Measurements from ENCODE around the gene HYPK.
A peak's percentile ranks its signal among the peaks of the same experiment; 100 is the strongest.
"Not testable (repeated sequence)": the region's sequence is repeated elsewhere in the genome, so short reads cannot be mapped to it uniquely, and the experiment has no call there.

The HYPK gene

GRCh38 chr15:43789409-43789808 lies 11.0 kb upstream of the HYPK start:
- TF ChIP-seq ZNF274 (IDR thresholded peaks at IDR 0.05; ENCODE audit: low read depth, low read length): no peak
- no peak overlapping the region for H3K4me3 ChIP-seq (ENCODE audit: low read length)

DNA sequence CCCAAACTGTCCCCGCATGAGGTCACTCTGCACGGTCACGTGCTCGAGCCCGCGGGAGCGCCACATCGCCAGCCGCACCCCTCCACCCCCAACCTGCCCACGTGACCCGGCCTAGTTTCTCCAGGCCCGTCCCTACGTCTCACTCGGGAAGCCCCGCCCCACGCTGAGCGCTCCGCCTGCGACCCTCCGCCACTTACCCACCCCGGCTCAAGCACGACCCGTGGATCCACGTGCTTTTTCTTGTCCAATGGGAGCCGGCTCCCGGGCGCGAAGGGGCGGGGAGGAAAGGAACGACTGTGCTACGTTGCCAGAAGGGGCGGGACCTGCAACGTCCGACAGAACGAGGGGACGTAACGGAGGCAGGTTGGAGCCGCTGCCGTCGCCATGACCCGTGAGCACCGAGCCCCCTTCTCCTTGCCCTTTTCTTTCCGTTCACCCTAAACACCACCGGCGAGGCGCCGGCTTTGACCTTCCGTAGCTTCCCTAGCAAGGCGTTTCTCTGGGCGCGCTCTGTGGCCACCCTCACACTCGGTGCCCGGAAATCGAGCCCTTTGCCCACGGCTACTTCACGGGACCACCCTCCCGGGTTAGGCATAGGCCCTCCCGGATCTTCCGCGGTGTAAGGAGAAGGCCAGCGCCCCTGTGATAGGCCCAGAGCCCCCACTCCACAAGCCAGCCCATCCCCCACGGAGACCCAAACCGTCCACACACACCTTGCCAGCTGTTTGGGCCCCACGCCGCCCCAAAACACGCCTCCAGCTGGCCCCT lies 8.2 kb upstream of the HYPK start, which contains the start of gene SERF2:
TSS of gene SERF2 (plus strand) at position 328 of the 768 bp plus-strand sequence. CDS start at position 385, 57 bp downstream.
- peak within 1 kb of the TSS; percentile 86 for H3K4me3 ChIP-seq (ENCODE audit: low read length)
- no peak for TF ChIP-seq ZNF274 (IDR thresholded peaks at IDR 0.05; ENCODE audit: low read depth, low read length)

- peak overlapping the region; percentile 86 for H3K4me3 ChIP-seq (ENCODE audit: low read length)
- no peak for TF ChIP-seq ZNF274 (IDR thresholded peaks at IDR 0.05; ENCODE audit: low read depth, low read length)
Measured at GRCh38 chr15:43792761-43793476, 7.5 kb upstream of the HYPK start.

- H3K4me3 ChIP-seq (ENCODE audit: low read length): peak overlapping the region; percentile 86; the same call in 1 of the 2 replicates
- TF ChIP-seq ZNF274 (IDR thresholded peaks at IDR 0.05; ENCODE audit: low read depth, low read length): no peak
Measured at GRCh38 chr15:43793647-43794046, 6.8 kb upstream of the HYPK start.

GRCh38 chr15:43794269-43795037 lies 5.9 kb upstream of the HYPK start:
- no peak overlapping the region for H3K4me3 ChIP-seq (ENCODE audit: low read length)
- no peak for TF ChIP-seq ZNF274 (IDR thresholded peaks at IDR 0.05; ENCODE audit: low read depth, low read length)

DNA sequence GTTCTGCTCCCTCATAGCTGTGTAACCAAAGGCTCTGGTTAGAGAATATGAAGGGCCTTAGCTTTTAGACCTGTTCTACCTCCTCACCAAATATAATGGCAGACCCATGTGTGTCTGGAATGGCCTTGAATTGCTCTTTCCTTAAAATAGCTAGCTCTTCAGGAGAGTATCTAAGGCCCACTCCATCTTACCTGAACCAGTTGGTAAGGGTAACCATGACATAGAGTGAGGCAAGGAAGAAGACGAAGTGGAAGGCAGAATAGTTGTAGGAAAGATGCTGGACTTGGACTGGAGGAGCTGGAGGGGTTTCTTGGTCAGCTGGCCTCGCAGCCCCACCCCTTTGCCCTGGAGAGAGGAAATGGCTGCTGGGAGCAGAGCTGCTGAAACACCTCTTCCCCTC lies 5.2 kb upstream of the HYPK start:
- H3K4me3 ChIP-seq (ENCODE audit: low read length): no peak overlapping the region
- no peak for TF ChIP-seq ZNF274 (IDR thresholded peaks at IDR 0.05; ENCODE audit: low read depth, low read length)

- TF ChIP-seq ZNF274 (IDR thresholded peaks at IDR 0.05; ENCODE audit: low read depth, low read length): no peak
- no peak overlapping the region for H3K4me3 ChIP-seq (ENCODE audit: low read length)
Measured at GRCh38 chr15:43795997-43796396, 4.4 kb upstream of the HYPK start.

DNA sequence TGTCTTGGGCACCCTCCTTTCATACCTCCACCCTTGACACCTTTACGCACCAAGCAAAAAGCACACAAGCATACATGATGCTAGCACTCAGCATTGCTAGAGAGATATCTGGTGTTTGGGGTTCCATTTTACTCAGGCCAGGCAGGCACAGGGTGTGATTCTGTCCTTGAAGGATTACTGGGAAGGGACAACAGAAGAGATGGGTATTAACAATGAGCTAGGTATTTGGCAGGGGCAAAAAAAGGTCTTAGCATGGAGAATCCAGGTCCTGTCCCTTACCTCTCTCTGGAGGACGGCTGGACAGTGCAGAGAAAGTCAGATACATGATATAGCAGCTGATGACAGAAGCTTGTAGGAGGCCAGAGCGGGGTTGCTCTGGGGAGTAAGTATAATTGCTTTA lies 3.8 kb upstream of the HYPK start:
- no peak overlapping the region for H3K4me3 ChIP-seq (ENCODE audit: low read length)
- TF ChIP-seq ZNF274 (IDR thresholded peaks at IDR 0.05; ENCODE audit: low read depth, low read length): no peak

DNA sequence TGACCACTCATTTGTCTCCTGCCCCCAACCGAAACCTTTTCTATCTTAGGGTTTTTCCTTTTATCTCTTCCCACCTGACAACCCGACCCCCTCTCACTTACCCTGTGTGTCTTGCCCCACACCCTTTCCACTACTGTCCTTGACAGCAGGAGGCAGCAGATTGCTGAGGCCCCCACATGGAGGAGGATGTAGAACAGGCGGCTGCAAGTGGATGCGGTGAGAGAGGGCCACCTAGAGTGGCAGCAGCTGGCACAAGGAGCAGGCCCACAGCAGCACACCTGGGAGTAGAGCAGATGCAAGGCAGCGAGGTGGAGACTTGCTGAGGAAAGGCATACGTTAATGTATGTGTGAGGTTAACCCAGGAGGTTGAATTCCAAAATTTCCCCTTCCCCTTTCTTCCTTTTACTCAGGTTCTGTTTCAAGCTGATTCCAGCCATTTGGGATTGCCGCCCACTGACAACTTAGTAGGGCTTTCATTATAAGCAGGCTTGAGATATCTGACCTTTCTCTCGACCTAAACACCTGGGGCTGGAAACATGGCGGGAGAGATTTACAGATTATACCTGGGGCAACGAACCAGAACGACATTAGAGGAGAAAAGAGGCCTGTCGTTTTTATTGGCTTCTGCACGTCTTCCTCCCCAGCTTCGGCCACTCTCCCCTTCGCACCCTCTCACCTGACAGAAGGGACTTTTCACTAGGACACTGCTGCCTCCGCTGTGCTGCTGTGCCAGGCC lies 1.0 kb upstream of the HYPK start:
- TF ChIP-seq ZNF274 (IDR thresholded peaks at IDR 0.05; ENCODE audit: low read depth, low read length): no peak
- no peak overlapping the region for H3K4me3 ChIP-seq (ENCODE audit: low read length)

GRCh38 chr15:43799945-43800285 lies 484 bp upstream of the HYPK start, which contains the start of gene SERINC4:
TSS of gene SERINC4 (minus strand) at chr15:43800220. CDS start at chr15:43799986, 234 bp downstream.
- no peak for TF ChIP-seq ZNF274 (IDR thresholded peaks at IDR 0.05; ENCODE audit: low read depth, low read length)
- H3K4me3 ChIP-seq (ENCODE audit: low read length): peak within 1 kb of the TSS; percentile 82

GRCh38 chr15:43802676-43803075 lies 2.3 kb downstream of the HYPK start:
- H3K4me3 ChIP-seq (ENCODE audit: low read length): not testable (repeated sequence)

DNA sequence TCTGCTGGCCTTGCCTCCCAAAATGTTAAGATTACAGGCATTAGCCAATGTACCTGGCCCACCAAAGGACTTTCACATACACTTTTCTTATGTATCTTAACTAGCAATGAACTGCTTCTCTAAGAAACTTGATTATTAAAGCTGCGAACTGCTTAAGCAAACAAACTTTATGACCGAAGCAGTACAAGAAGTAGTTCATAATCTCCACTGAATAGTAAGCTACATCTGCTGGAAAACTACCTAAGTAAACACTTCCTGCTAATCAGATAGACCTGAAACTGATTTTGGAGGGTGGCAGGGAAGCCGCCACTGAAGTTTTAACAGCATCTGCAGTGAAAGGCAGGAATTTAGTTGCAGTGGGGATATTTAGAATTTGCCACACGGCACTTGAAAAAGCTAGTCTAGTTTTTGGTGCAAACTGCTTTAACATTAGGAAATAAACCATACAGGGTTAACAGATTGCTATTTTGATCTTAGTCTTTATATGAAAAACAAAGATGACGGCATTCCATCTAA lies 8.1 kb downstream of the HYPK start:
- H3K4me3 ChIP-seq (ENCODE audit: low read length): no peak overlapping the region
- TF ChIP-seq ZNF274 (IDR thresholded peaks at IDR 0.05; ENCODE audit: low read depth, low read length): no peak

DNA sequence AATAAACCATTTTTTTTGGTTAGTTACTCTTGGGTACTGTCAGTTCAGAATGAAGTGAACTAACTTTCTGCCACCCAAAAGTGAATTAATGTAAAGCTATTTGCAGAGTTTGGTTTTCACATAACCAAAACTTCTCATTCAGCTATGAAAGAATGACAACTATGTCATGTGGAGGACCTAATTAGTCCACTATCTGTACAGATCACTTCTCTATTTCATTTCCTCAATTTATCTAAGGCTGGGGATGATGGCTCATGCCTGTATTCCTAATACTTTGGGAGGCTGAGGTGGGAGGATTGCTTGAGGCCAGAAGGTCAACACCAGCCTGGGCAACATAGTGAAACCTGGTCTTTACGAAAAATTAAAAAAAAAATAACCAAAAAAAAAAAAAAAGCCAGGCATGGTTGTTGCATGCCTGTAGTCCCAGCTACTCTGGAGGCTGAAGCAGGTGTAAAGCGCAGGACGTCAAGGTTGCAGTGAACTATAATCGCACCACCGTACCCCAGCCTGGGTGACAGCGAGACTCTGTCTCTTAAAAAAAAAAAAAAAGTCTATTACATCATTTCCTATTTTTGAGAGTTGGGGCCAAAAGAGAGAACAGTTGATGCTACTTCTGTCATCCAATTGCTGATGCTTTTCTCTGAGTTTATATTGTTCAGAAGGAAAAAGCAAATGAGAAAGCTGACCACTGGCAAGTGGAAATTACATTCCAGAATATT lies 8.7 kb downstream of the HYPK start:
- no peak overlapping the region for H3K4me3 ChIP-seq (ENCODE audit: low read length)
- TF ChIP-seq ZNF274 (IDR thresholded peaks at IDR 0.05; ENCODE audit: low read depth, low read length): no peak

- H3K4me3 ChIP-seq (ENCODE audit: low read length): not testable (repeated sequence)
Measured at GRCh38 chr15:43815064-43815463, 14.7 kb downstream of the HYPK start.
